HepG2 (cell line): ENCODE measurements around the gene C11orf54. TPM values are rescaled to one million over a fixed set of nuclear protein-coding genes. Genes with fewer than 3 reads are reported as not detected.

ENCODE experiments used
- AGO2 ChIP-seq: fragments of 200-400 bp; formaldehyde crosslinking; optimal IDR thresholded peaks from 2 replicates; pipeline ENCODE3; 2017; ENCODE audit warnings: mild to moderate bottlenecking, low read depth, low read length, moderate library complexity
- CBX2 ChIP-seq, 2 experiments: fragments of 200-600 bp in 1 of 2; sonication (generic); formaldehyde crosslinking in 1 of 2; IDR thresholded peaks; 2 replicates each; pipeline versions ENCODE4 v1.7.0 to v1.8.1; 2018 to 2022; ENCODE audit warnings: low read depth in 2 of 2, low read length in 1 of 2, mild to moderate bottlenecking in 1 of 2, missing genetic modification reagents in 1 of 2
- CC2D1A ChIP-seq: sonication (generic); formaldehyde crosslinking; IDR thresholded peaks from 2 replicates; pipeline ENCODE4 v1.8.1; 2023; ENCODE audit warnings: mild to moderate bottlenecking, missing genetic modification reagents
- CEBPZ ChIP-seq: IDR thresholded peaks from 2 replicates; pipeline ENCODE4 v1.6.1; 2012; ENCODE audit warnings: low read length, improper control_type of control experiment
- FOXK2 ChIP-seq: fragments of 450-650 bp; IDR thresholded peaks from 2 replicates; pipeline ENCODE4 v1.6.1; 2016
- GTF3A ChIP-seq: sonication (generic); formaldehyde crosslinking; conservative IDR thresholded peaks from 2 replicates; pipeline ENCODE4 v1.4.0; 2020; ENCODE audit warnings: mild to moderate bottlenecking, missing genetic modification reagents
- IRX3 ChIP-seq: sonication (generic); formaldehyde crosslinking; IDR thresholded peaks from 2 replicates; pipeline ENCODE4 v1.8.1; 2023; ENCODE audit warnings: mild to moderate bottlenecking, low read depth, missing genetic modification reagents, borderline replicate concordance
- KLF15 ChIP-seq: sonication (generic); formaldehyde crosslinking; IDR thresholded peaks from 2 replicates; pipeline ENCODE4 v1.8.1; 2023; ENCODE audit warnings: borderline replicate concordance, mild to moderate bottlenecking, inconsistent platforms, missing genetic modification reagents, mixed read lengths
- NFAT5 ChIP-seq: sonication (generic); formaldehyde crosslinking; IDR thresholded peaks from 2 replicates; pipeline ENCODE4 v1.4.0; 2020; ENCODE audit warnings: missing genetic modification reagents
- RFX3 ChIP-seq: IDR thresholded peaks from 2 replicates; pipeline ENCODE4 v1.6.1; 2016; ENCODE audit warnings: missing biosample characterization, missing genetic modification reagents
- SALL2 ChIP-seq: sonication (generic); formaldehyde crosslinking; IDR thresholded peaks from 2 replicates; pipeline ENCODE4 v1.8.1; 2023; ENCODE audit warnings: mild to moderate bottlenecking, missing genetic modification reagents, inconsistent platforms
- SNAPC2 ChIP-seq: sonication (generic); formaldehyde crosslinking; IDR thresholded peaks from 2 replicates; pipeline ENCODE4 v1.8.1; 2022; ENCODE audit warnings: mild to moderate bottlenecking, missing genetic modification reagents
- ZIK1 ChIP-seq: sonication (generic); formaldehyde crosslinking; IDR thresholded peaks from 2 replicates; pipeline ENCODE4 v1.5.0; 2020; ENCODE audit warnings: mild to moderate bottlenecking, low read depth, missing genetic modification reagents, borderline replicate concordance
- ZNF235 ChIP-seq: sonication (generic); formaldehyde crosslinking; IDR thresholded peaks from 2 replicates; pipeline ENCODE4 v1.8.1; 2023; ENCODE audit warnings: mild to moderate bottlenecking, missing genetic modification reagents, borderline replicate concordance
- ZNF629 ChIP-seq: sonication (generic); formaldehyde crosslinking; conservative IDR thresholded peaks from 2 replicates; pipeline ENCODE4 v1.5.0; 2020; ENCODE audit warnings: missing genetic modification reagents
- polyA plus RNA-seq, 8 experiments: library from polyadenylated mRNA; depleted of rRNA in 3 of 8; stranded (reverse) in 7 of 8; unstranded in 1 of 8; fragments of >200 nt; fragmentation: Illumina TruSeq in 4 of 8; extraction: Trizol in 4 of 8; gene quantifications; 2 replicates each; pipeline versions ENCODE4 v1.2.1 to v1.2.3, GENCODE V29; 2011 to 2016; ENCODE audit warnings: low read depth in 4 of 8, missing spikeins in 1 of 8, mixed read lengths in 1 of 8; ENCODE audit not compliant: insufficient read depth in 1 of 8
- total RNA-seq, 5 experiments: library from RNA; depleted of rRNA; stranded (reverse); fragments of >200 nt; fragmentation: Illumina TruSeq; extraction: Trizol; gene quantifications; 2 replicates each; pipeline ENCODE4 v1.2.3, GENCODE V29; 2016; ENCODE audit warnings: low read depth in 1 of 5
- TF ChIP-seq, protein P1 (sequence below): sonication (generic); formaldehyde crosslinking; IDR thresholded peaks from 2 replicates; pipeline ENCODE4 v1.4.0; 2020; ENCODE audit warnings: missing genetic modification reagents

C11orf54 gene
- total and polyA plus RNA-seq, 2 of the 13 experiments (the other 11 are each of a cell fraction or from before 2014, with no cell fraction given) = 42.7 to 50.1 TPM

DNA sequence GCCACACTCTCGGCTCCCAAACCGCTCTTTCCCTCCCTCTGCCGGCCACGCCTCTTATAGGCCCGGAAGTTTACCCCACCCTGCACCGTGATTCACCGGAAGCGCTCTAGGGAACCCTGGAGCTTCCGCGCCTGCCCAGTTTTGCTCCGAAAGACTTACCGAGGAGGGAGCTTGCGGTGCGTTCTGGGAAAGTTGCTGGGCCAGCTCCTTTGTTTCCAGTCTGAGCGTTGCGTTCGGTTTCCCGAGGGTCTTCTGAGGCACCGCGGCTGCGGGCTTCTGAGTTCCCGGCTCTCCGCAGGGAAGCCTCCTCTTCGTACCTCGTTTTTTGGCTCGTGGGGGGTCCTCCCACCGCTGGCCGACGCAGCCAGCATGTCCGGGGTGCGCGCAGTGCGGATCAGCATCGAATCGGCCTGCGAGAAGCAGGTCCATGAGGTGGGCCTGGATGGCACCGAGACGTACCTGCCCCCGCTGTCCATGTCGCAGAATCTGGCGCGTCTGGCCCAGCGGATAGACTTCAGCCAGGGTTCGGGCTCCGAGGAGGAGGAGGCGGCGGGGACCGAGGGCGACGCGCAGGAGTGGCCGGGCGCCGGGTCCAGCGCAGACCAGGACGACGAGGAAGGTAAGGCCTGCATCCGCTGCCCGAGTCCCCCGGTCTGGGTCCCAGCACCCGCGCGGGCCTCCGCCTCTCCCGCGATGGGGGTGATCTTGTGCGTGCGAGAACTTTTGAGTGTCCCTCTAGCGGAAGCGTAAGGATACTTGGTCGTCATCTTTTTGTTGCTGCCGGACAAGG is 42.9 kb downstream of the C11orf54 start, which contains the start of gene MED17 (continued):
- TF ChIP-seq CBX2 (IDR thresholded peaks at IDR 0.05; ENCODE audit: low read depth, low read length) (no peak), CBX2 (CRISPR knock-in tag; IDR thresholded peaks at IDR 0.05; ENCODE audit: low read depth) (no peak), ZNF235 (CRISPR knock-in tag) (0 out of 2 replicates have a peak, but pooled peaks have one; percentile 25), SALL2 (CRISPR knock-in tag) (no peak), NFAT5 (CRISPR knock-in tag) (peak; percentile 46; the same call in 1 of the 2 replicates), CC2D1A (CRISPR knock-in tag) (no peak), RFX3 (CRISPR knock-in tag) (no peak), KLF15 (no peak), ZIK1 (no peak; the same call in 1 of the 2 replicates), ZNF629 (CRISPR knock-in tag) (0 out of 2 replicates have a peak, but pooled peaks have one; percentile 5), SNAPC2 (no peak; the same call in 1 of the 2 replicates), CEBPZ (no peak), FOXK2 (peak; percentile 41; the same call in 1 of the 2 replicates), GTF3A (no peak), AGO2 (peak; percentile 95), IRX3 (CRISPR knock-in tag) (no peak)
- TF ChIP-seq, protein P1, sequence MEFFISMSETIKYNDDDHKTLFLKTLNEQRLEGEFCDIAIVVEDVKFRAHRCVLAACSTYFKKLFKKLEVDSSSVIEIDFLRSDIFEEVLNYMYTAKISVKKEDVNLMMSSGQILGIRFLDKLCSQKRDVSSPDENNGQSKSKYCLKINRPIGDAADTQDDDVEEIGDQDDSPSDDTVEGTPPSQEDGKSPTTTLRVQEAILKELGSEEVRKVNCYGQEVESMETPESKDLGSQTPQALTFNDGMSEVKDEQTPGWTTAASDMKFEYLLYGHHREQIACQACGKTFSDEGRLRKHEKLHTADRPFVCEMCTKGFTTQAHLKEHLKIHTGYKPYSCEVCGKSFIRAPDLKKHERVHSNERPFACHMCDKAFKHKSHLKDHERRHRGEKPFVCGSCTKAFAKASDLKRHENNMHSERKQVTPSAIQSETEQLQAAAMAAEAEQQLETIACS = no peak
